Endothelial cell of umbilical vein (primary cell): ENCODE measurements around the gene FHIT.

Experiments
- CTCF ChIP-seq, 2 donors: IDR thresholded peaks; 1 replicate in 1 of 2; 2 replicates in 1 of 2; pipeline ENCODE4 v1.5.1; 2011; ENCODE audit warnings: low read length in 2 of 2, mild to moderate bottlenecking in 2 of 2, moderate library complexity in 2 of 2, control low read depth in 1 of 2, inconsistent platforms in 1 of 2, low read depth in 1 of 2; ENCODE audit not compliant: insufficient read depth in 1 of 2; ENCODE audit errors: extremely low read depth in 1 of 2
- EZH2 ChIP-seq: IDR thresholded peaks from 2 replicates; pipeline ENCODE4 v1.6.1; 2012; ENCODE audit warnings: borderline replicate concordance, low read depth, mild to moderate bottlenecking, moderate library complexity, low read length, inconsistent platforms; ENCODE audit not compliant: severe bottlenecking
- POLR2A ChIP-seq: IDR thresholded peaks from 2 replicates; pipeline ENCODE4 v1.6.1; 2012; ENCODE audit warnings: low read depth, mild to moderate bottlenecking, control low read depth, low read length
- POLR2AphosphoS5 ChIP-seq: IDR thresholded peaks from 2 replicates; pipeline ENCODE4 v1.6.1; 2012; ENCODE audit warnings: low read depth, mild to moderate bottlenecking, control low read depth, low read length, moderate library complexity; ENCODE audit not compliant: insufficient read depth

GRCh38 chr3:59714066-59714465 lies 1537.2 kb downstream of the FHIT start:
- TF ChIP-seq POLR2A (no peak), CTCF (IDR thresholded peaks at IDR 0.05; ENCODE audit: extremely low read depth in 1 of 2, insufficient read depth in 1 of 2, low read depth in 1 of 2, low read length in 2 of 2) (no peak), POLR2AphosphoS5 (no peak), EZH2 (no peak)
